ENCODE measurements around the gene TTC39A.
A peak's percentile ranks its signal among the peaks of the same experiment; 100 is the strongest.
"Not testable (repeated sequence)": the region's sequence is repeated elsewhere in the genome, so short reads cannot be mapped to it uniquely, and the experiment has no call there.

Gene TTC39A

DNA sequence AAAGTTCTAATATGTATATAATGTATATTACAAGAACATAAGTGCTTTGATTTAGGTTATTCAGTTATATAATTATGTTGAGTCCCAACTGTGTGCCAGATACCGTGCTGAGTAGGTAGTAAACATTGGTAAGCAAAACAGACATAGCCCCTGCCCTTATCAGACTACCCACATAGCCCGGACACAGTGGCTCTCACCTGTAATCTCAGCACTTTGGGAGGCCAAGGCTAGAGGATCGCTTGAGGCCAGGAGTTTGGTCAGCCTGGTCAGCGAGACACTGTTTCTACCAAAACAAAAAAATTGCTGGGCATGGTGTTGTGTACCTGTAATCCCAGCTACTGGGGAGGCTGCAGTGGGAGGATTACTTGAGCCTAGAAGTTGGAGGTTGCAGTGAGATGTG, 63.6 kb downstream of the TTC39A start:
- no peak for DNase-seq (ENCODE audit: low read depth, low spot score)

- DNase-seq (ENCODE audit: low read depth, low spot score) = no peak
These were observed 64.2 kb downstream of the TTC39A start for GRCh38 chr1:51266181-51266580.

GRCh38 chr1:51265618-51266017, 64.7 kb downstream of the TTC39A start:
- no peak for DNase-seq (ENCODE audit: low read depth, low spot score)

- peak; percentile 75 for DNase-seq (ENCODE audit: low read depth, low spot score)
These were observed 65.9 kb downstream of the TTC39A start for GRCh38 chr1:51264451-51264850.

GRCh38 chr1:51263147-51263877, 67.0 kb downstream of the TTC39A start:
- no peak for DNase-seq (ENCODE audit: low read depth, low spot score)

DNA sequence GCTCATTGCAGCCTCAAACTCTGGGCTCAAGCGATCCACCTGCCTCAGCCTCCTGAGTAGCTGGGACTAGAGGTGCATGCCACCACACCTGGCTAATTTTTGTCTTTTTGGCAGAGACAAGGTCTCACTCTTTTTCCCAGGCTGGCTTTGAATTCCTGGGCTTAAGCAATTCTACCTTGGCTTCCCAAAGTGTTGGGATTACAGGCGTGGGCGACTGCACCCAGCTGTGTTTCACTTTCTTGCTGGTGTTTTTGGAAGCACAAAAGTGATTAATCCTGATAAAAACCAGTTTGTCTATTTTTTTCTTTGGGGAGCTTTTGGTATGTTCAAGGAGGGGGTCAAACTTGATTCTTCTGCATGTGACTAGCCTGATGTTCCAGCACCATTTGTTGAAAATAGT, 75.0 kb downstream of the TTC39A start:
- DNase-seq (ENCODE audit: low read depth, low spot score) = no peak

- no peak for DNase-seq (ENCODE audit: low read depth, low spot score)
These were observed 76.7 kb downstream of the TTC39A start for GRCh38 chr1:51253691-51254090.

- DNase-seq (ENCODE audit: low read depth, low spot score) = no peak
These were observed 78.0 kb downstream of the TTC39A start for GRCh38 chr1:51252366-51252765.

DNA sequence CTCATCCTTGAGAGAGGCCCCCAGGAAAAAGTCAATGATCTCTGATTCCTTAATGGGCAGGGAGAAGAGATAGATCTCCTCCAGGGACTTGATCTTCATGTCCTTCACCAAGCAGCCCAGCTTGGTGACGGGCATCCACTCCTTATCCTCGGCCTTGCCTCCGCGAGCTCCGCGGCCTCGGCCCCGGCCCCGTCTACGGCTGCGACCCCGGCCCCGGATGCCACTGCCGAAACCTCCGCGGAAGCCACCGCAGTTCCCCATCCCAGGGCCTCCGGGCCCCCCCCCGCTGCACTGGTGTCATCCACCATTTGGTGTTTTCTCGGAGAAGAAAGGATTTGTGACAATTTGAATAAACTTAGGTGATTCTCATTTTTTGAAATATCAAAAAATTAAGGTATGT, 79.2 kb downstream of the TTC39A start:
- not testable (repeated sequence) for DNase-seq (ENCODE audit: low read depth, low spot score)

DNA sequence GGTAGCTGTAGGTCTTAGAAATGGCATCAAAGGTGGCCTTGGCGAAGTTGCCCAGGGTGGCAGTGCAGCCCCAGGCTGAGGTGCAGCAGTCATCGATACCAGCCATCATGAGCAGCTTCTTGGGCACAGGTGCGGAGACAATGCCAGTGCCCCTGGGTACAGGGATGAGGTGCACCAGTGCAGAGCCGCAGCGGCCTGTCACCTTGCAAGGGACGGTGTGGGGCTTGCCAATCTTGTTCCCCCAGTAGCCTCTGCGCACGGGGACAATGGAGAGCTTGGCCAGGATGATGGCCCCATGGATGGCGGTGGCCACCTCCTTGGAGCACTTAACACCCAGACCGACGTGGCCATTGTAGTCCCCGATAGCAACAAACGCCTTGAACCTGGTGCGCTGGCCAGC, 79.6 kb downstream of the TTC39A start:
- not testable (repeated sequence) for DNase-seq (ENCODE audit: low read depth, low spot score)

DNA sequence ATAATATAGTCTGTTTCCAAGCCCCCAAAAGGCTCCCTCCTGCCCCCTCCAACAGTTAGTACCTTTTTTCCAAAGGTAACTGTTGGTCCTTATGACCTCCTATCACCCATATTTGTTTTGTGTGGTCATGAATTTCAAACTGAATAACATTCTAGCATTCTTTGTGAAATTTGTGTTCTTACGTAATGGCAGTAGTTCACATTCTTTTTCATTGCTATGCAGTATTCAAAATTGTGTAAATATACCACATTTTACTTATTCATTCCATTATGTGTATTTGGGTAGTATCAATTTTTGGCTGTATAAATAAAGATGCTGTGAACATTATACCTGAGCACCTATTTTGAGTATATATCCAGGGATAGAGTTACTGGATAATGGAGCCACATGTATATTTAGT, 80.9 kb downstream of the TTC39A start:
- DNase-seq (ENCODE audit: low read depth, low spot score) = no peak

GRCh38 chr1:51247499-51247898, 82.9 kb downstream of the TTC39A start:
- DNase-seq (ENCODE audit: low read depth, low spot score) = no peak

DNA sequence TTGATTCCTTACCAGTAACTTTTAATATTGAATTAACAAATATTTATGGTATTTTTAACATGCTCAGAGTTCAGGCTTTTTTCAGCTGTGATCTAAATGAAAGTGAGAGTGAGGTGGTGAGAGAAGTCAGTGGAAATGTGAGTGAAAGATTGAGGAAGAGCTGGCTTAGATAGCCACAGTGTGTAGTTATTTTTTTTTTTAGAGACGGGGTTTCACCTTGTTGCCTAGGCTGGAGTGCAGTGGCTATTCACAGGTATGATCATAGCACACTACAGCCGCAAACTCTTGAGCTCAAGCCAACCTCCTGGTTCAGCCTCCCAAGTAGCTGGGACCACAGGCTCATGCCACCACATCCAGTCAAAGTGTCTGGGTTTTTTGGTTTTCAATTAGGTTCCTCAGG, 83.3 kb downstream of the TTC39A start:
- DNase-seq (ENCODE audit: low read depth, low spot score) = no peak

DNA sequence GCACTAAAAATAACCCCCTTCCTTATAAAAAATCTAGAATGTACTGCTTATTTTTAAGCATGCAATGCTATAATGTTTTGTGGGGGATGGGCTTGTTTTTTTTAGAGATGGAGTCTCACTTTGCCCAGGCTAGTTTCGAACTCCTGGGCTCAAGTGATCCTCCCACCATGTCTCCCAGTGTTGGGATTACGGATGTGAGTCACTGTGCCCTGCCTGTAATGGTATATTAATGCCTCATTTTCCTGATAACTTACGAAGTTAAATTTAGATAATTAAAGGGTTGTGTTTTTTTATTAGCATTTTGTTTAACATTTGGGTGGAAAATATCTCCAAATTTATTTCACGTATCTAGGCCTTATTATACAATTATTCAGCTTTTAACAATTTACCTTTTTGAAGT, 87.8 kb downstream of the TTC39A start:
- DNase-seq (ENCODE audit: low read depth, low spot score) = no peak

DNA sequence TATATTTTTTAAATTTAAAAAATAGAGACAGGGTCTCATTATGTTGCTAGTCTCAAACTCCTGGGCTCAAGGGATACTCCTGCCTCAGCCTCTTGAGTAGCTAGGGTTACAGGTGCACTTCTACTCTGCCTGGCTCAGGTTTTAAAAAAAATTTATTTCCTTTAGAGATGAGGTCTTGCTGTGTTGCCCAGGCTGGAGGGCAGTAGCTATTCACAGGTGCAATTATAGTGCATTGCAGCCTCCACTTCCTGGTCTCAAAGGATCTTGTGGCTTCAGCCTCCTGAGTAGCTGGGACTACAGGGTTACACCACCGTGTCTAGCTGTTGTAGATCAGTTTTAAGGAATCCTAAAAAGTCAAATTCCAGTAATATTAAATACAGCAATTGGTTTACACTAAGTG, 89.2 kb downstream of the TTC39A start:
- DNase-seq (ENCODE audit: low read depth, low spot score) = no peak

DNA sequence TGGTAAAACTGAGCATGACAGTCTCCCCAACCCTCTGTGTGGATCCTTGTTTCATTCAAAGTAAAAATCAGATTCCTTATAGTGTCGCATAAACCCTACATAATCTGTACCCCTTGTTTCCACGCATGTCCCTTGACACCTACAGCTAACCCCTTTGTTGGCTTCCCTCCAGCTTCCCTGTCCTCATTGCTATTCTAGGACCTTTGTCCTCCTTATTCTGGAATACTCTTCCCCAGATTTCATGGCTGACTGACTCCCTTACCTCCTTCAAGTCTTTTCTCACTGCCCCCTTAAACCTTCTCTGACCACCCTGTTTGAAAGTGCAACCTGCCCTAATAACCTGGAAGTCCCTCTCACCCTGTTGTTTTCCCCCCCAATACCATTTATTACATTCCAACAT, 90.3 kb downstream of the TTC39A start:
- no peak for DNase-seq (ENCODE audit: low read depth, low spot score)

- no peak for DNase-seq (ENCODE audit: low read depth, low spot score)
These were observed 92.3 kb downstream of the TTC39A start for GRCh38 chr1:51238034-51238403.

- DNase-seq (ENCODE audit: low read depth, low spot score) = no peak
These were observed 92.9 kb downstream of the TTC39A start for GRCh38 chr1:51237351-51238033.
